A549 (cell line): Measurements from ENCODE around the gene SLN.

Source experiments
- CEBPB ChIP-seq, 2 experiments: fragments of >200 bp in 1 of 2; sonication (Bioruptor Twin) in 1 of 2; formaldehyde crosslinking in 1 of 2; IDR thresholded peaks; 2 replicates each; pipeline ENCODE4 v1.6.1; 2012 to 2016
- CTCF ChIP-seq: fragments of >200 bp; sonication (Bioruptor Twin); formaldehyde crosslinking; IDR thresholded peaks from 3 replicates; pipeline ENCODE4 v1.5.1; 2016
- HOXB5 ChIP-seq: fragments of 250-450 bp; sonication (Bioruptor Pico); IDR thresholded peaks from 2 replicates; pipeline ENCODE4 v1.5.0; 2020; ENCODE audit warnings: mild to moderate bottlenecking, moderate library complexity
- JUN ChIP-seq, 2 experiments: fragments of >200 bp; sonication (Bioruptor Twin); formaldehyde crosslinking; IDR thresholded peaks; 2 replicates in 1 of 2; 3 replicates in 1 of 2; pipeline ENCODE4 v1.6.1; 2016 to 2017
- KDM1A ChIP-seq: fragments of 200-600 bp; sonication (generic); IDR thresholded peaks from 2 replicates; pipeline ENCODE4 v1.6.1; 2016; ENCODE audit warnings: low read depth, mild to moderate bottlenecking
- MAX ChIP-seq: IDR thresholded peaks from 2 replicates; pipeline ENCODE4 v1.6.1; 2012
- NR3C1 ChIP-seq: fragments of >200 bp; sonication (Bioruptor Twin); formaldehyde crosslinking; IDR thresholded peaks from 3 replicates; pipeline ENCODE4 v1.6.1; 2017
- POLR2A ChIP-seq: IDR thresholded peaks from 2 replicates; pipeline ENCODE4 v1.6.1; 2012; ENCODE audit warnings: mild to moderate bottlenecking, low read length
- POLR2AphosphoS2 ChIP-seq: conservative IDR thresholded peaks from 2 replicates; pipeline ENCODE4 v1.6.1; 2012; ENCODE audit warnings: low read length, improper control_type of control experiment, inconsistent platforms
- RARB ChIP-seq: fragments of 250-450 bp; sonication (Bioruptor Pico); IDR thresholded peaks from 2 replicates; pipeline ENCODE4 v1.8.0; 2021; ENCODE audit warnings: mild to moderate bottlenecking, moderate library complexity
- SMC3 ChIP-seq: fragments of >200 bp; sonication (Bioruptor Twin); formaldehyde crosslinking; IDR thresholded peaks from 3 replicates; pipeline ENCODE4 v1.6.1; 2018; ENCODE audit warnings: inconsistent platforms
- ZFP36 ChIP-seq: fragments of 450-650 bp; IDR thresholded peaks from 2 replicates; pipeline ENCODE4 v1.6.1; 2014; ENCODE audit warnings: borderline replicate concordance; ENCODE audit not compliant: partially characterized antibody
- TF ChIP-seq, protein P1 (sequence below): fragments of >200 bp; sonication (Bioruptor Twin); formaldehyde crosslinking; IDR thresholded peaks from 2 replicates; pipeline ENCODE4 v1.6.1; 2016
- TF ChIP-seq, protein P2 (sequence below): fragments of >200 bp; sonication (Bioruptor Twin); formaldehyde crosslinking; IDR thresholded peaks from 3 replicates; pipeline ENCODE4 v1.6.1; 2016

GRCh38 chr11:107721207-107721606 lies 9.4 kb upstream of the SLN start:
- TF ChIP-seq CTCF, result no peak
- TF ChIP-seq JUN (IDR thresholded peaks at IDR 0.05), result no peak
- no peak for TF ChIP-seq SMC3
- TF ChIP-seq POLR2A, result no peak
- no peak for TF ChIP-seq MAX
- no peak for TF ChIP-seq HOXB5 (CRISPR knock-in tag)
- no peak for TF ChIP-seq NR3C1
- TF ChIP-seq RARB (CRISPR knock-in tag), result no peak
- TF ChIP-seq KDM1A, result no peak
- TF ChIP-seq POLR2AphosphoS2, result no peak
- TF ChIP-seq, protein P1, sequence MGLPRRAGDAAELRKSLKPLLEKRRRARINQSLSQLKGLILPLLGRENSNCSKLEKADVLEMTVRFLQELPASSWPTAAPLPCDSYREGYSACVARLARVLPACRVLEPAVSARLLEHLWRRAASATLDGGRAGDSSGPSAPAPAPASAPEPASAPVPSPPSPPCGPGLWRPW, result no peak
- no peak for TF ChIP-seq CEBPB (IDR thresholded peaks at IDR 0.05)
- no peak for TF ChIP-seq ZFP36
- TF ChIP-seq, protein P2, sequence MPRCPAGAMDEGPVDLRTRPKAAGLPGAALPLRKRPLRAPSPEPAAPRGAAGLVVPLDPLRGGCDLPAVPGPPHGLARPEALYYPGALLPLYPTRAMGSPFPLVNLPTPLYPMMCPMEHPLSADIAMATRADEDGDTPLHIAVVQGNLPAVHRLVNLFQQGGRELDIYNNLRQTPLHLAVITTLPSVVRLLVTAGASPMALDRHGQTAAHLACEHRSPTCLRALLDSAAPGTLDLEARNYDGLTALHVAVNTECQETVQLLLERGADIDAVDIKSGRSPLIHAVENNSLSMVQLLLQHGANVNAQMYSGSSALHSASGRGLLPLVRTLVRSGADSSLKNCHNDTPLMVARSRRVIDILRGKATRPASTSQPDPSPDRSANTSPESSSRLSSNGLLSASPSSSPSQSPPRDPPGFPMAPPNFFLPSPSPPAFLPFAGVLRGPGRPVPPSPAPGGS, result no peak
